Amniotic stem cell (primary cell): ENCODE results near the gene NCR3LG1.
"Not testable (repeated sequence)": the region's sequence is repeated elsewhere in the genome, so short reads cannot be mapped to it uniquely, and the experiment has no call there.

ENCODE experiments used
- DNase-seq: peaks from one replicate; lab custom pipeline; 2025; lab: John Stamatoyannopoulos, UW

NCR3LG1 gene

DNA sequence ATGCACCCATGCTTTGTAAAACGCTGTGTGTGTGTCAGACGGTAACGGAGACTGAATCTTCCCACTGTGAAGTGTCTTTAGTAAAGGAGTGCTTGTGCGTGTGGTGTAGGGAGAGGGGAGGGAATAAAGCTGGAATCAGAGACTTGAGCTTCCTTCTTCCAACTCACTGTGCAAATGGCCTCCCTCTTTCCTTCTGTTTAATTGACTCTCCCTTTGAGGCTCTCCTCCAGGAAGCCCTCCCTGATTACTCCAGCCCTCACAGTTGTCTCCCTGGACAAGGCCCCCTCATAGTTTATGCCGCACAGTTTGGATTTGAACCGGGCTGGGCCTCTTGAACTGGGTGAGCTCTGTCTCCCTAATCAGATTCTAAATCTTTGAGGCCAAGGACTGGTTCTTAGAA, 59.8 kb downstream of the NCR3LG1 start:
- no peak for DNase-seq

DNA sequence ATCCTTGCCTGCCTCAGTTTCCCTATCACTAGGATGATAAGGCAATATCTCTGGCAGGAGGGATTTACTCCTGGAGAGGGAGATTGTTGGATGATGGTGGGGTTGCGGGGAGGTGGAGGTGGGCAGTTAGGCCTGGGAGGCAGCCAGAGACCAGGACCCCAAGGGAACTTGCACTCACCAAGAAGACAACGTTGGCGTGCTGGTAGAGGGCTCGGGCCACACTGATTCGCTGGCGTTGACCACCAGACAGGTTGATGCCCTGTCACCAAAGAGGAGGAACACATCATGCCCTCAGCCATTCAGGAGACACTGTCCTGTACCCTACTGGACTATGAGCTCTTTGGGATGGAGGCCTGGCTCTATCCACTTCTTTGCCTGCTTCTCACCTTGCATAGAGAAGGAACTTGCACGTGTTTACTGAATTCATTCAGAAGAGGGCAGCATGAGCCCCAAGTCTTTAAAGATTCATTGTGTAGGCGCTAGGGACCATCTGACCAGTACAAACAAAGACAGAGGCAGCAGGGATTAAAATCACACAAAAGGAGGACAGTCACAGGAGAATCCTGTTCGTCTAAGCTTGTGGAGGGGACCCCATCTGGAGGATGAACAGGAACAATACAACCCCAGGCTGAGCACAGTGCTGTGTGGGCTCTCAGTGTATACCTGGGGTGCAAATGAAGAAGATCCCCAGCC, 61.0 kb downstream of the NCR3LG1 start:
- no peak for DNase-seq

DNA sequence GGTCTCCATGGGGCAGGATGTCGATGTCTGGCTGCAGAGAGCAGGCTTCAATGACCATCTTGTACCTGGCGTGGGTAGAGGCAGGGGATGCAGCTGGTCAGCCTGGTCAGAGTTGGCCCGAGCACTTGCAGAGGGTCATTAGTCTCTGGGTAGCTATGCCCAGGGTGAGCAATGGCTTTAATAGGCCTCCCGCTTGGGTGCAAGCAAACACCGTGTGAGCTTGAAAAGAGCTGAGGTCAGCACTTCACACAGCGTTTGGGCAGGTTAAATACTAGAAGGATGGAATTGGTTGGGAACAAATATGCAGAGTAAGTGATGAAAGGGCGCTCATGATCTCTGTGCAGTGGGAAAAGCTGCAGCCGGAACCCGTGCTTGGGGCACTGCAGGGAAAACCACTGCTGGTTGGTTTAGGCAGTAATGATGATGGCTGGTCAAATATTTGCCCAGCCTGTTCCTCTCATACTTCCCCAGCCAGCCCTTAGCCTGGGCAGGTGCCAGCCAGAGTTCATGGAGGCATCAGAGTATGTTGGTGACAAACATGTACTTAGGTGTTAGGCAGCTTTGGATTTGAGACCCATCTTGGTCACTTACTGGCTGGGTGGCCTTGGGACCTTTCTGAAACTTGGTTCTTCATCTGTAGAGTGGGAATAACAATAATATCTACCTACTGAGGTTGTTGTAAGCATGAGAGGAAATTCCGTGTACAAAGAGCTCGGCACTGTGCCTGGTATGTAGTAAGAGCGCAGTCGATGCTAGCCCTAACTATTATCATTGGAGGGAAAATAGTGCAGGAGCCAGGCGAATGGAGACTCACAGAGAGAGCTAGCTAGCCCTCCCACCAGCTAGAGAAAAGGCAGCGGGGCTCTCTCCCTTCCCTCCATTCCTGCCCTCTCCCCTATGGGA, 62.1 kb downstream of the NCR3LG1 start:
- DNase-seq = no peak

DNA sequence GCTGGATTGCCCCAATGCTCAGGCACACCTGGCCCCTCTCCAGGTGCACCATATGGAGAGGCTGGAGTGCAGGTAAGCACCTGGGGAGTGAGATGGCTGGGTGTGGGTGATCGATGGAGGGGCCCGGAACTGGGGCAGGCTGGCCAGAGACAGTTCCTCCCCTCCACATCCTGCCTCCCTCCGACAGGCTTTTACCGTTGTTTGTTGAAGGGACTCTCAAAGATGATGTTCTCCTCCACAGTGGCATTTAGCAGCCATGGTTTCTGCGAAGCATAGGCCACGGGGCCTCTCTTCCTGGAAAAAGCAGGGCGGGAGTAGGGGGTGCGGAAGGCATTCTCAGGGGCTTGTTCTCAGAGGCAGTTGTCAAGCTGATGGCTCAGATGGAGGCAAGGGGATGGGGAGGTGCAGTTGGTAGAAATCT, 62.7 kb downstream of the NCR3LG1 start:
- DNase-seq = no peak

DNA sequence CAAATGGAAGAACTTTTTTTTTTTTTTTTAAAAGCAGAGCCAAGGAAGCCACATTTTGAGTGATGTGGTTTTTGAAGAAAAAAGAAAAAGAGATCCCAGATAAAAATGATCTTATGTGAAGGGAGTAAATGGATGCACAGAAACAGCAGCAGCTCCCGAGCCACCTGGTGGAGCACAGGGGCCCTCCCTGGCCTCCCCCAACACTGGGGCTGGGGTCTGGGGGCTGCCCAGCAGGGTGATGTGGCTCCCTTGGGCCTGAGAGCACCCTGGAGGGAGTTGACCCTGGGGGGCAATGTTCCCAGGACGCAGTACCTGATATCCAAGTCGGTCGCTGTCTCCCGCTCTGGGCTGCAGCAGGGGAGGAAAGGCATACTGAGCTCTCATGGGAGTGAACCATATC, 63.4 kb downstream of the NCR3LG1 start:
- no peak for DNase-seq

DNA sequence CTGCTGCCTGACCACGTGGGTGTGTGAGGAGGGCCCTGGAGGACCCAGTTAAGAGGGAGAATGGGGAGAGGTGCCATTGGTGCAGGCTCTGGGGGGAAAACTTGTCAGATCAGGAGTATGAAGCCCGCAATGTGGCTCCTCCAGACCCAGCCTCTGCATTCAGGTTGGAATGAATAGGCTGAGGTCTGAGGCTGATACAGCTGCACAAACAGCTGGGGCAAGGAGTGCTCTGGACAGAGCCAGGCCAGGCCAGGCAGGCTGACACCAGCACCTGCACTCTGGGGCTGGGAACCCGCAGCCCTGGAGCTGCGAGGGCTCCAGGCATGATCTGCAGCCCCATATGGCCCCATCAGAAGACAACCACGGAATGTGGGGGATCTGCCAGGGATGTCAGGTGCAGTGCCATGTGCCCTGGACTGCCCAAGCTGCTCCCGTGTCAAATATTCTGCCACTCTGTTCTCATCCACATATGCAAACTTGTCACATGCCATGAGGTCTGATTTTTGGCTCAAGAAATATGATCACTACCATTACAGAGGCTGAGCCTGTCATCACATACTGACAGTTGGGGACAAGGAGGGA, 64.0 kb downstream of the NCR3LG1 start:
- DNase-seq = no peak

DNA sequence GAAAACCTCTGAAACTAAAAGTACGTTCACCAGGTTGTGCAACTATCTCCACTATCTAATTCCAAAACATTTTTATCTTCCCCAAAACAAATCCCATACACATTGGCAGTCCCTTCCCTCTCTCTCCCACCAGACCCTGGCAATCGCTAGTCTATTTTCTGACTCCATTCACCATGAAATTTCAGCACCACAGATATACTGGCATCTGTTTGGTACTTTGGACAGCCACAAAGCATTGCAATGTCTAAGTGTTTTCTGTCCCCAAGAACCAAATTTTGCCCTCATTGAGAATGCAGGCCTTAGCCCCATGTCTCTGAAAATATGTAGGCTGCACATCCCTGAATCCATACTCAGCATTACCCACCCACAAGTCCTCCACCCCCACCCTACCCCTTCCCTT, 64.9 kb downstream of the NCR3LG1 start:
- no peak for DNase-seq

DNA sequence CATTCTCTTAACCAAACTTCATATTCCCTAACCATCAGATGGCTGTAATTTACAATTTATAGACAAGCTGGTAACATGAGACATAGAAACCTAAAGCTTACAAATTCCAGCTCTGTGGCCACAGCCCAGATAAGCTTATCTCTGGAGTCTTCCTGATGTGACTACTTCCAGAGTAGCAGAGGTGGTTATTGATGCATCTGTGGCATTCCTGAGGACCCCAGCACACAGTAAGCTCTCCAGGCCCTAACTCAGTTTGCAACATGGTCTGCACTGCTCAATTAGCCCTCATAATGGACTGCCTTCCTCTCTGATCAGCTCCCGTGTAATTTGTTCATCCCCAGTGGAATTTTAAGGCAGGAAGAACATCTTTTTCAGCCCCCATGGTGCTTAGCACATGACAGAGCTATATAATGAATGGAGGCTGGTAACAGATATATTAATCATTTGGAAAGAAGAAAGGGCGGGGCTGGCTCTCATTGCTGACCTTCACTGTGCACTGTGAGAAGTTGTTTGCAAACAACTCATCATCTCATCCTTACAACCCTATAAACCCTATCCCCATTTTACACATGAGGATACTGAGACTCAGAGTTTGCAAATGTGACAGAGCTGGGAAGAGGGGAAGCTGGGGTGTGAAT, 67.0 kb downstream of the NCR3LG1 start:
- no peak for DNase-seq

DNA sequence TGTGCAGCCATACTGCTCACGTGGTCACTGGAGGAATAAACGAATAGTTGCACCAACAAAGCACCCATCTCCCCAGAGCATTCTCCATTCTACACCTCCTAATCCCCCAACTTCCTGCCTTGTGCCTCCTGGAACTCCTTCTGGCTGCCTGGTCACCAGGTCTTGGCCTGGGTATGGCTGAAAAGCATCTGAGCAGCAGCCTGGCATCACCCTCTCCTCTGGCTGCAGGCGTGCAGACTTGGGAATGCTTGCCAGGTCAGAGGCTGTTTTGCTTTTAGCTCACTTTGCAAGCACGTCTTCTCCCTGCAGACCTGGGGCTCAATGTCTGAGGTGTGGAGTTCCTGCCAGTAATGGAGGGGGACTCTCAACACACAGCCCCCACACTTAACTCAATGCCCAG, 70.2 kb downstream of the NCR3LG1 start:
- no peak for DNase-seq

DNA sequence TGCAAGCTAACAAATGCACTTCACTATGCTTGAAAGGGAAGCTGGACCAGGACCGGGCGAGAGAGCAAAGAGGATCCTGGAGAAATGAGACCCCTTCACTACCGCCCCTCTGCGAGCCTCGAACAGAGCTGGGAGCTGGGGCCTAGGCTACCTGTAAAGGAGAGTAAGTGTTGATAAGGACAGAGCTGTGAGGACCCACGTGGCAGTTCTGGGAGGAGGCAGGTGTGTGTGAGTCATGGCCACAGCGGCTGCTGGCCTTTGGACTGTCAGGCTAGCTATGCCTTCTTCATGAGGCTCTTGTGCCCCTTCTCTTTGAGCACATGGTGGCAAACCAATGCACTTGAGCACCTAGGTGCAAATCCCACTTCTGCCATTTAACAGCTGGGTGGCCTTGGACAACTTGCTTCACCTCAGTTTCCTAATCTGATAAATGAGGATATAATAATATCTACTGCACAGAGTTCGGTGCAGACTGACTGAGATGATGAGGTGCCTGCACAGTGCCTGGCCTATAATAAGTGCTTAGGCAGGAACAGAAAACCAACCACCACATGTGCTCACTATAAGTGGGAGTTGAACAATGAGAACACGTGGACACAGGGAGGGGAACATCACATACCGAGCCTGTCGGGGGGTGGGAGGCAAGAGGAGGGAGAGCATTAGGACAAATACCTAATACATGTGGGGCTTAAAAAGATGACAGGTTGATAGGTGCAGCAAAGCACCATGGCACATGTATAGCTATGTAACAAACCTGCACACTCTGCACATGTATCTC, 72.1 kb downstream of the NCR3LG1 start:
- no peak for DNase-seq

DNA sequence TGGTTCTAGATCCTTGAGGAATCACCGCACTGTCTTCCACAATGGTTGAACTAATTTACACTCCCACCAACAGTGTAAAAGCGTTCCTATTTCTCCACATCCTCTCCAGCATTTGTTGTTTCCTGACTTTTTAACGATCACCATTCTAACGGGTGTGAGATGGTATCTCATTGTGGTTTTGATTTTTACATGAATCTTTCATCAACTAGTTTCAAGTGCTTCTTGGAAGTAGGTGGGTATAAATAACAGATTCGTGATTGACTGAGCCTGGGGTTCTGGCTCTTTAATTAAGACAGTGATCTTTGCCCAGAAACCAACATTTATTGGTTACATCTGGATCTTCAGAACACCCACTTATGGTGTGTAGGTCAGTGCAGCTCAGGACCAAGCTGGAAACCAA, 74.6 kb downstream of the NCR3LG1 start:
- not testable (repeated sequence) for DNase-seq
